HG02678 (cell line): ENCODE measurements around the gene PCED1B.

Experiments
- ATAC-seq: cut with Tn5 transposase; IDR thresholded peaks from one replicate; pipeline ENCODE4 v1.9.1; 2021; ENCODE audit warnings: mild to moderate bottlenecking, moderate library complexity; ENCODE audit not compliant: unreplicated experiment

Gene PCED1B

GRCh38 chr12:47088021-47088944, 8.9 kb downstream of the PCED1B start:
- no peak for ATAC-seq

DNA sequence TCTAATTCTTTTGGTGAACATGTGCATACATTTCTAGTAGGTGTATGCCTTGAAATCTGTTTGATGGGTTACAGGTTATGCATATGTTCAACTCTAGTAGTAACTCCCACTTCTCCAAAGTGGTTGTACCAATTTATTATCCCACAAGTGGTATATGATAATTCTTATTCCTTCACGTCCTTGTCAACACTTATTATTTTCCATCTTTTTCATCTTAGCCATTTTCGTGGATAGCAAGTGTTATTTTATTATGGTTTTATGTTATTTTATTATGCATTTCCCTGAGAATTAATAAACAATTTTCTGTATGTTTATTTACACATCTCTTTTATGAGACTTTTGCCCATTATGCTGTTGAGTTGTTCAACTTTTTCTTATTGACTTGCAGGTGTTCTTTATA, 11.6 kb downstream of the PCED1B start:
- ATAC-seq, result no peak

DNA sequence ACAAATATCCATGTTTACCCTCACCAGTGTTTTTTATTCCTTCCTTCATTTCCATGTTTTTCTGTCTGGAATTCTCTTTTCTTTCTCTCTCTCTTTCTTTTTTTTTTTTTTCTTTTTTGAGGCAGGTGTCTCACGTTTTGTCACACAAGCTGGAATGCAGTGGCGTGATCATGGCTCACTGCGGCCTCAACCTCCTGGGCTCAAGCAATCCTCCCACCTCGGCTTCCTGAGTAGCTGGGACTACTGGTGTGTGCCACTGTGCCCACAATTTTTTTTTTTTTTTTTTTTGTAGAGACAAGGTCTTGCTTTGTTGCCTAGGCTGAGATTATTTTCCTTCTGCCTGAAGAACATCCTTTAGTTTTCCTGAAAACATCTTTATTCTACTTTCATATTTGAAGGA, 15.4 kb downstream of the PCED1B start:
- ATAC-seq, result no peak

DNA sequence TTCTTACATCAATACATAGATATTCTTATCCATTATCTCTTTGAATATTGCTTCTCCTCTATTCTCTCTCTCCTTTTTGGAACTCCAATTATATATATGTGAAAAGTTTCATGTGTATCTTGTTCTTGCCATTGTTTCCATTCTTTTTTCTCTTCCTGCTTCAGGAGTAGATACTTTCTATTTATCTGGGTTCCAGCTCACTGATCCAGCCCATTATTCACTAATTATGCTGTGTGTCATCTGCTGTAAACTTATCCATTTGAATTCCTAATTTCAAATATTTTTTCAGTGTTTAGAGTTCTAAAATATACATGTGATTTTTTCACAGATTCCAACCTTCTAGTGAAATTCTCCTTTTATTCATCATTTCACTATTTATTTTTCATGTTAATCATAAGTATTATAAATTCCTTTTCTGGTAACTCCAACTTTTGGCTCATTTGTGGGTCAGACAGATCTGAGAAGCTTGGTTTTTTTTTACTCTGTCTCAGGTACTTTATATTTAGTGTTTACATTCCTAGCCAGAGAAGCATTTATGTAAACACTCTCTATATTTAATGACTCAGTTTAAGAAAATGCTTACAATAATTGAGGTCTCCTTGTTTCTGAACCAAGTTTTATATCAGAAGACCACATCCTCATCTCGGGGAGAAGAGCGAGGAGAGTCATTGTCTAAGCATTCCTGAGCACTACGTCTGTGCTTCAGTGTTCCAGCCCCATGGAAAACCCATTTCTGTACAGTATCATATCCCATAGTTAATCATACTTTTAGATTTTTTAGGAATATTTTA, 16.2 kb downstream of the PCED1B start:
- ATAC-seq, result no peak

GRCh38 chr12:47097276-47097896, 18.0 kb downstream of the PCED1B start:
- no peak for ATAC-seq

GRCh38 chr12:47098099-47098498, 18.7 kb downstream of the PCED1B start:
- no peak for ATAC-seq

- ATAC-seq, result no peak
Observed at GRCh38 chr12:47099610-47100009, 20.2 kb downstream of the PCED1B start.

GRCh38 chr12:47100160-47100559, 20.7 kb downstream of the PCED1B start:
- ATAC-seq, result no peak

DNA sequence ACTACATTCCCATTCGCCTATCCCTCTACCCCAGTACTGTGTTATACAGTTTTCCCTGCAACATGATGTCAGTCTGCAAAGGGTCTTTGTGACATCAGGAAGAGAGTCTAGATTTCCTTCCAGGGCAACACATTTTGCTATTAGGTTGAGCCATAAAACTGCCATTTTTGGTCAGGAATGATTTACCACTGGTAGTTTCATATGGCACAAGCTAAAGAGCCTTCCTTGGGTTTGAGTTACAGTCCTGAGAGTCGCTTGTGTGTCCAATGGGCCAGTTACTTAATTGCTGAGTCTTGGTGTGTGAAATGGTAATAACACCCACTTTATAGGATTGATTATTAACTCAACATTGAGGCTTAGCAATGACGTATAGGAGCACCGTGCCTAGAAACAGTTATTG, 23.0 kb downstream of the PCED1B start:
- ATAC-seq, result no peak

GRCh38 chr12:47102845-47103651, 23.6 kb downstream of the PCED1B start:
- ATAC-seq, result no peak

DNA sequence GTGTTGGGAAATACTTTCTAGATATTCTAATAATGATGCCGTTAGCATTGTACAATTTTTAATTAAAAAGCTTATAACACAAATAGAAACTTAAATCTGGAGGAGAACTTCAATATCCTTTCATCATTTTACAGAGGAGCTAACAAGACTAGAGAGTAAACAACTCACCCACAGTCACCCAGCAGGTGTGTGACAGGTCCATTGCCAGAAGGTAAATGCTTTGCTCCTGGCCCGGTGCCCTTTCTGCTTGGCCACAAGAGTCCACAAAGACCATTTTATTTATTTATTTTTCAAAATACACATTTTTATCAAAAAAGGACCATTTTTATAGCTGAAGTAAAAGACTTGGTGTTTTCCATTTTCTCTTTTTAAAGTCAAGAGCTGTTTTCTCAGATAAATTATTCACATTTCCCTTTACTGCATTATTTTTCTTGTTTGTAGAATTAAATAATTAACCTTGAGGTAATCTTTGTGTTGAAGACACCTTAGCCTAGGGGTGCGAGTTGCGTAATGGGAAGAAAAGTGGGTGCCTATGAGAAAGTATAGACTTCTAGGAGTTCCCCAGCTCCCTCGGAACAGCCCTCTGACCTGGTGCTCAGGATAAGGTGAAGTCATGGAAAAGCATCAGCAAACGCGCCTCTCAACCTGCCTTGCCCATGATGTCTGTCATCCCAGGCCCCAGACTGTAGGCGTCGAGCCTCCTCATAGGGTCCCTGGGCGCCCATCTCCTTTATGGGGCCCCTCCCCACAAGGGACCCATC, 26.7 kb downstream of the PCED1B start:
- no peak for ATAC-seq

- ATAC-seq, result no peak
Observed at GRCh38 chr12:47107446-47107845, 28.0 kb downstream of the PCED1B start.

DNA sequence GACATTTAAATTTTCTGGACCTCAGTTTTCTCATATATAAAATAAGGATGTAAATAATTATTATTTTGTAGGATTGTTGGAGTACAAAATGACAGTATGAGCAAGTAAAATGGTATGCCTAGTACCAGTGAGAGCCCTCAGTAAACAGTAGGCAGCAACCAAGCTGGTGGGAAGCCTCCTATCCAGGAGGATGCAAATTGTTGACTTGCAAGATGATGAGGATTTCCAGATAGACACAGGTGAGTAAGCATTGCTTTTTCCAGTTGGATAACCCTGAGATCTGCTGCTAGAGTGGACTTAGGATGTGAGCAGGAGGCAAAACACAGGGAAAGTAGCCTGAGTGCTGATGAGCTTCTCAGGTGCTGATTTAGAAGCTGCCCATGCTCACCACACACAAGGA, 28.5 kb downstream of the PCED1B start:
- no peak for ATAC-seq

GRCh38 chr12:47110011-47110541, 30.7 kb downstream of the PCED1B start:
- ATAC-seq, result no peak

DNA sequence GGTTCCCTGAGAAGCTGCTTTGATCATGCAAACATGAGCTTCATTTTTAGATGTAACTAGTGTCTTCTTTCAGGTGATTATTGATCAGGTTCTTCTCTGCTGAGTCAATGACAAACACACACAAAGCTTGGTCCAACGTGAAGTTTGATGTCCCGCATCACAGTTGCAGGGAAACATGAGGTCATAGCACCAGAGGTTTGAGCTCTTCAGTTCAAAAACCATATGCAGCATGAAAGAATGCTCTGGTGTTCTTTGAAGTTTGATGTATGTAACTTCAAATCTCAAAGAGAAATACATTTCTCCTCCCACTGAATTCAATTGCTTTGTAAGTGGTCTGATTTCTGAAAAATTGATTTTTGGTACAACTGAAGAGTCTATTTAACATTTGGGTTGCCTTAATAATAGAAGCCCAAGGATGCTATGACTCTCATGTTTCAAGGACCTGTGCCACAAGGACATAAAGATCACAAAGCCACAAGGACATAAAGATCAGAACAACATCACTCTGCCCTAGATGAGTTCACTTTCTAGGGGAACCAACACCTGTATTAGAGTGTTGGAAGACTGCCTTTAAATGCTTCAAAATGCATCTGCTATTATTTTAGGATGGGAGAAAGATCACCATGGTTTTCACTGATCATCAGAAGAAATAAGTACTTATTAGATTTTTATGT, 31.4 kb downstream of the PCED1B start:
- ATAC-seq, result no peak

DNA sequence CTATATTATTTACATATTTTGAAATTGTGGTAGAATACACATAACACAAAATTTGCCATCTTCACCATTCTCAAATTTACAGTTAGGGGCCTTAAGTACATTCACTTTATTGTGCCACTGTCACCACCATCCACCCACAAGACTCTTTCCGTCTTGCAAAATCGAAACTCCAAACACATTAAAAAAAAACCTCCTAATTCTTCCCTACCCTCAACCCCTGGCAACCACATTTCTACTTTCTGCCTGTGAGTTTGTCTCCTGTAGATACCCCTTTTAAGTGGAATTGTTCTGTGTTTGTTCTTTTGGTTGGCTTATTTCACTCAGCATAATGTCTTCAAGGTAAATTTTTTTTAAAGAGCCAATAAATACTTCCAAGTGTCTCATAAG, 32.0 kb downstream of the PCED1B start:
- no peak for ATAC-seq

DNA sequence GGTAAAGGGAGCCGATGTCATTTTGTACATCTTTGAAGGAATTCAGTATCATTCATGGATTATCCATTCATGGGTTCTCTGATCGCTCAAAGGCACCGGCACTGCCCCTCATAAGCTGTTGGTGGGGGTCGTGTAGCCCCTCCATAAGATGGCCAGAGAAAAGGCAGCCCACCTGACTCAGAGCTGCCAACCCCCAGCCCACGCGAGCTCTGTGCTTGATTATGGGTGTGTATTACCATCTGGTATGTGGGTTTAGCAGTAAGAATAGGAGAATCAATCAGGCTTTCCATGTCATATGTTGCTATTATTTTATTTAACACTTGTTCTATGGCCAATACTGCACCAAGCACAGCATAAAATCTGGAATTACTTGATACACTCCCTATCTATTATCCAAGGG, 32.4 kb downstream of the PCED1B start:
- ATAC-seq, result no peak

DNA sequence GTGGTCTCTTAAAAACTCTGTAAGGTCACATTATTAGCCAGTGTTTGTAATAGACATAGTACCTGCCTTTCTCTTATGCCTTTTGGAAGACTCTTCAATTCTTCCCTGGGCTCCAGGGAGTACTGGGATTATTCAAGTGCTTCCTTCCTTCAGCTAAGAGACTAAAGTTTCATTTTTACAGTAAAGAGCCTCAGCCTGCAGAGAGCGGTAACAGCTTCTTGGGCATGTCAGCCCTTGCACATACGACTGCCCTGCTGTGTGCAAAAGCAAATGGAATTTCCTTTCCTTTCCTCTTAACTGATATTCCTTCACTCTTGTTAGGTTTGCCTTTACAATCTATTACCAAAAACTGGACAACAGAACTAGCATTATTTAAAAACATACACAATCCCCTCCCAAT, 33.3 kb downstream of the PCED1B start:
- ATAC-seq, result no peak

DNA sequence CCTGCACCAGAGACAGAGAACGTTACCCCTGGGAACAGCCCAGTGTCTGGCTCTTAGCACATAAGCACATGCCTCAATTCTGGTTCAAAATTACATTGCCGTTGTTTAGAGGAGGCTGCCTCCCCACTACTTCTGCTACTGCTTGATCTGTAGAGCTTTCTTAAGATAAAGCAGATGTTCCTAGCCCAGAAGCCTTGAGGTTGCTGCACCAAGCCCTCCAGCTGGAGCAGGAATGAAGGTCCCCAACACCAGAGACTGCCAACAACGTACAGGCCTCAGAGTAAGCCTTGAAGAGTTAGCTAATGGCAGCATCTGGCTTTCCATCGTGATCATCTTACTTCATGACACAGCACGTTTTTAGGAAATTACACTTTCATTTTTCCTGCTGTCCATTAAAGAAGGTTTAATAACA, 35.1 kb downstream of the PCED1B start:
- no peak for ATAC-seq
